Duodenal mucosa (tissue), 2 donors: ENCODE measurements around the gene TTLL6.

Experiments used
- H3K27ac ChIP-seq: one replicate; pipeline ENCODE4 v1.7.0; 2013; ENCODE audit warnings: low read depth, low read length
- H3K27me3 ChIP-seq, 2 donors: one replicate each; pipeline ENCODE4 v1.7.0; 2013; ENCODE audit warnings: low read length in 2 of 2, control low read depth in 1 of 2; ENCODE audit not compliant: insufficient read depth in 2 of 2, control insufficient read depth in 1 of 2
- H3K36me3 ChIP-seq, 2 donors: one replicate each; pipeline ENCODE4 v1.7.0; 2013; ENCODE audit warnings: low read length in 2 of 2, control low read depth in 1 of 2; ENCODE audit not compliant: insufficient read depth in 2 of 2, control insufficient read depth in 1 of 2
- H3K4me1 ChIP-seq, 2 donors: one replicate each; pipeline ENCODE4 v1.7.0; 2013; ENCODE audit warnings: low read length in 2 of 2, control low read depth in 1 of 2; ENCODE audit not compliant: insufficient read depth in 2 of 2, control insufficient read depth in 1 of 2
- H3K4me3 ChIP-seq, 2 donors: one replicate each; pipeline ENCODE4 v1.7.0; 2013; ENCODE audit warnings: low read length in 2 of 2, low read depth in 1 of 2
- H3K9ac ChIP-seq, 2 donors: one replicate each; pipeline ENCODE4 v1.7.0; 2013; ENCODE audit warnings: low read length in 2 of 2, low read depth in 1 of 2
- H3K9me3 ChIP-seq, 2 donors: one replicate each; pipeline ENCODE4 v1.7.0; 2013; ENCODE audit warnings: low read length in 2 of 2, control low read depth in 1 of 2; ENCODE audit not compliant: control insufficient read depth in 1 of 2

Gene TTLL6

DNA sequence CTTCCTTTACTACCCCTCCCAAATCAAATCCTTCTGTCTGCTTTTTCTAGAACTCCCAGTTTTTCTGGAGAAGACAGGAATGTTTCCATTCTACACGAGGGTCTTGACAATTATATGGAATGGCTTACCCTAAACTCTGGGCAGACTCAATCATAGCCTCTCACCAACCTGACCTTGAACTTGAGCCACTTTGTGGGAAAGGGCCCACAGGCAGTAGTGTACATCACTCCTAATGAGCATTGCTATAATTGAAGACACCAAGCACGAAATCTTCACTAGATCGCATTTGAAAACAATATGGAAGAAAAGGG is 86.8 kb downstream of the TTLL6 start:
- Histone ChIP-seq H3K4me1 (peaks cover 14 to 17% of the 10 kb centered on the region in 2 donors), H3K27me3 (peaks cover 91 to 96% of the 10 kb centered on the region in 2 donors), H3K4me3 (no peak overlapping the region), H3K9me3 (no peaks in the 10 kb centered on the region), H3K9ac (no peak overlapping the region), H3K27ac (no peak overlapping the region), H3K36me3 (no peaks in the 10 kb centered on the region)

DNA sequence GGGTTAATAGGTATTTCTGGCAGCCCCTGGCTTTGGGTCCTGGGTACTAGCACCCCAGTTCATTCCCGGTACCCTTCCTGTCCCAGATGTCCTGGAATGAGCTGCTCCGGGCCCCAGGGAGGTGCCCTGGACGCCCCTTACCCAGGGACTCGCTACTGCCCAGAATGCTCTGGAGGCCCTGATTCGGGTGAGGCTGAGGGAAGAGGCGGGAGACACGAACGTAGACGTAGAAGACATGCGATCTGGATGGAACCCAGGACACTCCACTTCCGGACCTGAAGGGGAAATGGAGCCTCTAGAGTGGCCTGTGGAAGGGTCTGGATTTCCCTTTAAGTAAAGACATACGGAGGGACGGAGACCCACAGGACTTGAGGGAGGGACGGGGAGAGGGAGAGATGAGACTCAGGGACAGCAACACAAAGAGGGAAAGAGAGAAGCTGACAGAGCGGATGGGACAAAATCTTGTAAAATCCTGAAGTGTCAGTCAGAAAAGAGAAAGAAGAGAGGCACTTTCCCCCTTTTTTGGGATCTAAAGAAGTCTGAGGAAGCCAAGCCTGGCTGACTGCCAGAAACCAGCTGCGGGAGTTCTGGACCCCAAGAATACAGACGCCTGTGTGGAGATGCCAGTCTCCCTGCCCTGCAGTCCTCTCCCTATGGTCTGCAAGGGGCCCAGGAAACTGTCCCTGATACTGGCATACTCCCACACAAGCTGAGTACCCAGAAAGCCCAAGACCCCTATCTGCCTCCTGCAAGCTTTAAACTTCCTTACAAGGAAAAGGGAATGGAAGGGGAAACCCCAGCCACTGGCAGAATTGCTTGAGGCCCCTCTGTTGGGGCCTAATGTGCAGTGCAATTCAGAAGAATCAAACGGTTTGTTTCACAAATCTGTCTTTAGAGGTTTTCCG is 87.4 kb downstream of the TTLL6 start:
- no peaks in the 10 kb centered on the region for H3K9me3 ChIP-seq
- no peak overlapping the region for H3K9ac ChIP-seq
- no peaks in the 10 kb centered on the region for H3K36me3 ChIP-seq
- no peak overlapping the region for H3K27ac ChIP-seq
- H3K4me1 ChIP-seq = peaks cover 20 to 23% of the 10 kb centered on the region in 2 donors
- H3K27me3 ChIP-seq = peaks cover 91 to 96% of the 10 kb centered on the region in 2 donors
- no peak overlapping the region for H3K4me3 ChIP-seq

- H3K27me3 ChIP-seq = peaks cover 91 to 96% of the 10 kb centered on the region in 2 donors
- no peak within 1 kb of the TSS for H3K27ac ChIP-seq
- H3K9ac ChIP-seq = no peak within 1 kb of the TSS
- H3K9me3 ChIP-seq = no peaks in the 10 kb centered on the region
- H3K36me3 ChIP-seq = no peaks in the 10 kb centered on the region
- H3K4me3 ChIP-seq = peak within 1 kb of the TSS in 1 of 2 donors; percentile 48
- H3K4me1 ChIP-seq = peaks cover 27 to 31% of the 10 kb centered on the region in 2 donors
Observed at GRCh38 chr17:48728232-48729231, 88.5 kb downstream of the TTLL6 start, which contains the start of gene HOXB13. TSS of gene HOXB13 (minus strand) at chr17:48728750. CDS start at chr17:48728593, 157 bp downstream.

- Histone ChIP-seq H3K9ac (no peak overlapping the region), H3K36me3 (no peaks in the 10 kb centered on the region), H3K4me1 (peaks cover 28 to 34% of the 10 kb centered on the region in 2 donors), H3K4me3 (no peak overlapping the region), H3K9me3 (no peaks in the 10 kb centered on the region), H3K27ac (no peak overlapping the region), H3K27me3 (peaks cover 91 to 96% of the 10 kb centered on the region in 2 donors)
Observed at GRCh38 chr17:48727415-48728175, 89.4 kb downstream of the TTLL6 start.

GRCh38 chr17:48726916-48727286 is 90.1 kb downstream of the TTLL6 start:
- H3K4me1 ChIP-seq = peaks cover 28 to 34% of the 10 kb centered on the region in 2 donors
- H3K36me3 ChIP-seq = no peaks in the 10 kb centered on the region
- peaks cover 92 to 96% of the 10 kb centered on the region in 2 donors for H3K27me3 ChIP-seq
- no peak overlapping the region for H3K4me3 ChIP-seq
- H3K9ac ChIP-seq = no peak overlapping the region
- no peaks in the 10 kb centered on the region for H3K9me3 ChIP-seq
- no peak overlapping the region for H3K27ac ChIP-seq

GRCh38 chr17:48726114-48726915 is 90.7 kb downstream of the TTLL6 start:
- H3K36me3 ChIP-seq = no peaks in the 10 kb centered on the region
- H3K27ac ChIP-seq = no peak overlapping the region
- H3K4me3 ChIP-seq = no peak overlapping the region
- H3K9me3 ChIP-seq = no peaks in the 10 kb centered on the region
- H3K4me1 ChIP-seq = peaks cover 28 to 34% of the 10 kb centered on the region in 2 donors
- no peak overlapping the region for H3K9ac ChIP-seq
- H3K27me3 ChIP-seq = peaks cover 88 to 92% of the 10 kb centered on the region in 2 donors

GRCh38 chr17:48725288-48726064 is 91.6 kb downstream of the TTLL6 start:
- Histone ChIP-seq H3K27me3 (peaks cover 93 to 94% of the 10 kb centered on the region in 2 donors), H3K4me1 (peaks cover 28 to 34% of the 10 kb centered on the region in 2 donors)

DNA sequence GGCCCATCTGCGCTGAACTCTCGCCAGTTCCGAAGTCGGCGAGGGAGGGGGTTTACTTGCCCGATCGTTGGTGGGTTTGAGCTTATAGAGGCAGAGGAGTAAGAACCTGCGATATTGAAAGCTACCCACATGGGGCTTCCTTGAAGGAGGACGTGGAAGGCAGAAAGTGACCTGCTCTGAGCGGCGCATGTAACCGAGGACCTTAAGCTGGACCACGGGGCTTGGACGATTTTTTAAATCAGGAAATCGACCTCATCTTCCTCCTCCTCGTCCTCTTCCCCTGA is 92.1 kb downstream of the TTLL6 start:
- Histone ChIP-seq H3K36me3 (no peaks in the 10 kb centered on the region), H3K4me3 (peak overlapping the region; percentile 16 to 33), H3K27me3 (peaks cover 93 to 94% of the 10 kb centered on the region in 2 donors), H3K27ac (no peak overlapping the region), H3K9ac (peak overlapping the region in 1 of 2 donors; percentile 6), H3K4me1 (peaks cover 28 to 34% of the 10 kb centered on the region in 2 donors), H3K9me3 (no peaks in the 10 kb centered on the region)

More at GRCh38 chr17:48725288-48726064, 91.6 kb downstream of the TTLL6 start:
- no peak overlapping the region for H3K27ac ChIP-seq
- H3K9me3 ChIP-seq = no peaks in the 10 kb centered on the region
- H3K36me3 ChIP-seq = no peaks in the 10 kb centered on the region
- peak overlapping the region in 1 of 2 donors; percentile 6 for H3K9ac ChIP-seq
- H3K4me3 ChIP-seq = peak overlapping the region; percentile 16 to 33
